ENCODE results near the gene MLLT6. TPM values are rescaled to one million over a fixed set of nuclear protein-coding genes. Genes with fewer than 3 reads are reported as not detected.

The MLLT6 gene
- total RNA-seq, 2 experiments from 2014 or later, result 145 to 148 TPM

- peaks cover under 1% of the 10 kb centered on the region for H3K36me3 Mint-ChIP-seq (ENCODE audit: low read depth)
- H3K27me3 Mint-ChIP-seq, result peaks cover 48% of the 10 kb centered on the region
- peaks cover 38% of the 10 kb centered on the region for H3K4me1 Mint-ChIP-seq (ENCODE audit: low read depth)
- CTCF ChIA-PET, result interaction anchor here (1.5 to 5.3 kb wide), 3 partner anchors 12 to 189 kb away, joined by 3 to 42 read pairs (median 10); no protein-coding TSS in a partner anchor
- TF ChIP-seq, protein P1, sequence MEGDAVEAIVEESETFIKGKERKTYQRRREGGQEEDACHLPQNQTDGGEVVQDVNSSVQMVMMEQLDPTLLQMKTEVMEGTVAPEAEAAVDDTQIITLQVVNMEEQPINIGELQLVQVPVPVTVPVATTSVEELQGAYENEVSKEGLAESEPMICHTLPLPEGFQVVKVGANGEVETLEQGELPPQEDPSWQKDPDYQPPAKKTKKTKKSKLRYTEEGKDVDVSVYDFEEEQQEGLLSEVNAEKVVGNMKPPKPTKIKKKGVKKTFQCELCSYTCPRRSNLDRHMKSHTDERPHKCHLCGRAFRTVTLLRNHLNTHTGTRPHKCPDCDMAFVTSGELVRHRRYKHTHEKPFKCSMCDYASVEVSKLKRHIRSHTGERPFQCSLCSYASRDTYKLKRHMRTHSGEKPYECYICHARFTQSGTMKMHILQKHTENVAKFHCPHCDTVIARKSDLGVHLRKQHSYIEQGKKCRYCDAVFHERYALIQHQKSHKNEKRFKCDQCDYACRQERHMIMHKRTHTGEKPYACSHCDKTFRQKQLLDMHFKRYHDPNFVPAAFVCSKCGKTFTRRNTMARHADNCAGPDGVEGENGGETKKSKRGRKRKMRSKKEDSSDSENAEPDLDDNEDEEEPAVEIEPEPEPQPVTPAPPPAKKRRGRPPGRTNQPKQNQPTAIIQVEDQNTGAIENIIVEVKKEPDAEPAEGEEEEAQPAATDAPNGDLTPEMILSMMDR (IDR thresholded peaks at IDR 0.05), result peak; percentile 12
- H3K27ac Mint-ChIP-seq, result no peak overlapping the region
- ATAC-seq (no peak), DNase-seq (peak; percentile 23)
- peak overlapping the region; percentile 64 for H3K4me3 Mint-ChIP-seq
- POLR2A ChIA-PET, result no interaction called here
- intact Hi-C loops (cut with micrococcal nuclease), result no loop called here
- no peaks in the 10 kb centered on the region for H3K9me3 Mint-ChIP-seq
These were observed 42.5 kb downstream of the MLLT6 start for GRCh38 chr17:38747463-38748148.

DNA sequence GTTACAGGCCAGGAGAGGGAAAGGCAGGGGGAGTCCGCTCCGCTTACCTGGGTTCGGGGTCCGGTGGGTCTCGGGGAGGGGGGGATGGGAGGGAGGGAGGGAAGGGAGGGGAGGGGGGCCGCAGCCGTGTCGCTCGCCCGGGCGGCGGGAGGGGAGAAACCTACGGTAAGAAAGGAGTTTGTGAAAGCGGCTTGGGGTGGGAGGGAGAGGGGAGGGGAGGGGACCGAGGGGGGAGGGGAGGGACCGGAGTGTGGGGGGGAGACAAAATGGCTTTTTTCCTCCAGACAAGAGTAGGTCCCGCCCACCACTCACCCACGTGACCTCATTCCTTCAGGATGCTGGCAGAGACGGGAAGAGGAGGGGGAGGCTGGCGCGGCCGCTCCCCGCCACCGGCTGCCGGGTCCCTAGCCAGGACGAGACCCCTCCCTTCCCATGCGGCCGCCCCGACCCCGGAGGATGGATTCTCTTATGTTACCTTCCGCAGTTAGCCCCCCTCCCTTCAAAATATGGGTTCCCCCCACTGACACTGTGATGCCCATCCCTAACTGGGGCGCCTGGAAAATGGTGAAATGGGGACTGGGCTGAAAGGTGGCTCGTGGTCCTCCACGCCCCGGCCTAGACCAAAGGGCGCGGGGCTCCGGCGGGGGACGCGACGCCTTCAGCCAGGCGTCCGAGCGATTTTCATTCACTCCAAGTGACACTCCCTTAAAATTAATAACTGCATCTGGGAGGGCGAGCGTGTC lies 43.2 kb downstream of the MLLT6 start, which contains the start of gene PCGF2:
Gene PCGF2, minus strand, starts transcription at position 188 of the 743 bp plus-strand sequence. CDS start 7,934 bp downstream, outside the sequence.
- Mint-ChIP-seq H3K27me3 (peaks cover 48% of the 10 kb centered on the region), H3K27ac (no peak within 1 kb of the TSS), H3K4me3 (peak within 1 kb of the TSS; percentile 91), H3K9me3 (no peaks in the 10 kb centered on the region), H3K36me3 (ENCODE audit: low read depth) (peaks cover 5% of the 10 kb centered on the region), H3K4me1 (ENCODE audit: low read depth) (peaks cover 36% of the 10 kb centered on the region)
- TF ChIP-seq, protein P1 (IDR thresholded peaks at IDR 0.05), result no peak
- ChIA-PET POLR2A (no interaction called here), CTCF (interaction anchor here (2.7 kb wide), 1 partner anchor 13 kb away, joined by 13 read pairs; no protein-coding TSS in a partner anchor)
- DNase-seq, result peak; percentile 40
- intact Hi-C loops (cut with micrococcal nuclease), result no loop called here
- no peak for ATAC-seq

- peaks cover 11% of the 10 kb centered on the region for H3K36me3 Mint-ChIP-seq (ENCODE audit: low read depth)
- TF ChIP-seq, protein P1 (IDR thresholded peaks at IDR 0.05), result no peak
- H3K4me1 Mint-ChIP-seq (ENCODE audit: low read depth), result peaks cover 40% of the 10 kb centered on the region
- intact Hi-C loops (cut with micrococcal nuclease), result no loop called here
- peak overlapping the region; percentile 43 for H3K4me3 Mint-ChIP-seq
- DNase-seq, result no peak
- H3K27ac Mint-ChIP-seq, result no peak overlapping the region
- ChIA-PET CTCF (interaction anchor here (2.7 kb wide), 1 partner anchor 14 kb away, joined by 13 read pairs; no protein-coding TSS in a partner anchor), POLR2A (interaction anchor here (1.0 kb wide), 1 partner anchor 73 kb away, joined by 3 read pairs; no protein-coding TSS in a partner anchor)
- no peaks in the 10 kb centered on the region for H3K9me3 Mint-ChIP-seq
- ATAC-seq, result no peak
- peaks cover 48% of the 10 kb centered on the region for H3K27me3 Mint-ChIP-seq
These were observed 43.8 kb downstream of the MLLT6 start for GRCh38 chr17:38748892-38749222.

- Mint-ChIP-seq H3K9me3 (no peaks in the 10 kb centered on the region), H3K27ac (no peak overlapping the region), H3K4me3 (peak overlapping the region; percentile 91), H3K27me3 (peaks cover 45% of the 10 kb centered on the region), H3K36me3 (ENCODE audit: low read depth) (peaks cover 13% of the 10 kb centered on the region), H3K4me1 (ENCODE audit: low read depth) (peaks cover 44% of the 10 kb centered on the region)
- ATAC-seq (no peak), DNase-seq (no peak)
- TF ChIP-seq, protein P1 (IDR thresholded peaks at IDR 0.05), result no peak
- ChIA-PET POLR2A (interaction anchor here (0.6 to 1.0 kb wide), 2 partner anchors 16 to 74 kb away, joined by 3 read pairs; no protein-coding TSS in a partner anchor), CTCF (interaction anchor here (1.2 to 2.7 kb wide), 2 partner anchors 12 to 15 kb away, joined by 4 to 13 read pairs; no protein-coding TSS in a partner anchor)
- intact Hi-C loops (cut with micrococcal nuclease), result no loop called here
These were observed 44.4 kb downstream of the MLLT6 start for GRCh38 chr17:38749223-38750043.

All from activated CD8-positive, alpha-beta T cell treated with anti-CD3 and anti-CD28 coated beads for 36 hours (primary cell).